HT-29 (cell line): Measurements from ENCODE around the gene SRRM1. TPM values are rescaled to one million over a fixed set of nuclear protein-coding genes. Genes with fewer than 3 reads are reported as not detected.
"Not testable (repeated sequence)": the region's sequence is repeated elsewhere in the genome, so short reads cannot be mapped to it uniquely, and the experiment has no call there.

Experiments
- DNase-seq: peaks from one replicate; pipeline ENCODE4 v3.0.0-alpha.2; 2015; ENCODE audit warnings: low spot score
- total RNA-seq: library from RNA; depleted of rRNA; stranded (reverse); fragments of >200 nt; shearing (Covaris generic); gene quantifications from 2 replicates; pipeline ENCODE4 v1.2.3, GENCODE V29; 2014

SRRM1 gene
- total RNA-seq, 1 experiment from 2014 or later: 25.3 TPM

DNA sequence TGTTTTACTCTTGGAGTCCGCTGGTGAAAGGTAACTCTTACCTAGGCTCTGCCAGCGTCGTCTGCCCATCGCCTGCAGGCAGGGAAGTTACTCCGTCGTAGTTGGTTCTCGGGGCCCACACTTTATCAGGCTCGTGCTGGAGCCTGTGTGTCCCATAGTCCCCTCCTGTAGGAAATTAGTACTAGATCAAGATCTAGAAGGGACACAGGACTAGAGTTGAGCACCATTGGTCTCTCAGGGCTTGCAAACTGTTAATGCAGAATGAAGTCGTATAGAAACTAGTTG, 940 bp downstream of the SRRM1 start:
- peak; percentile 33 for DNase-seq

DNA sequence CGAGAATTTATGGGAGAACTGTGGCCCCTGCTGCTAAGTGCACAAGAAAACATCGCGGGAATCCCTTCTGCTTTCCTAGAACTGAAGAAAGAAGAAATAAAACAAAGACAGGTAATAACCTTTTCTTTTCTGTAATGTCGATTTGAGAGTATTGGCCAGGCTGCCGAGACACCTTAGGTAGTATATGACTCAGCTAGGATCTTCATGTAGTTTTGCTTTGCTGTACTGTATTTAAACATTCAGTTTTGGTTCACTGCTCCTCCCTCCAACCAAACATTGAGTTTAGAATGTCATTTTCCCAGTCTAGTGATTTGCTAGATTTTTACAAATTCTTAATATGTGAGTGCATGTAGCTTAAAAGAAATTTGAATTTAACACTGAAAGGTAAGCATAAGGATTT, 5.8 kb downstream of the SRRM1 start:
- no peak for DNase-seq

DNA sequence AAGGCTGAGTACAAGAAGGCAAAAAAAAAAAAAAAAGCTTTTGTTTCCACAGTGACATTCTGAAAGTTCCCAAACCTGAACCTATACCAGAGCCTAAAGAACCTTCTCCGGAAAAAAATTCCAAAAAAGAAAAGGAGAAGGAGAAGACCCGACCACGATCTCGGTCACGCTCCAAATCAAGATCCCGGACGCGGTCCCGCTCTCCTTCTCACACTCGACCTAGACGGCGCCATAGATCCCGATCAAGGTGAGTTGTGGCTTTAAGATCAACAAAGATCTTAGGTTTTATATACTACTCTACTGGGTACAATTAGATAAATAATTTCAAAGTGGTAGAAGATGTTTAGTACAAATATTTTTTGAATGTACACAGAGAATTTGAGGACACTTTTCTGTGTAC, 9.3 kb downstream of the SRRM1 start:
- no peak for DNase-seq

DNA sequence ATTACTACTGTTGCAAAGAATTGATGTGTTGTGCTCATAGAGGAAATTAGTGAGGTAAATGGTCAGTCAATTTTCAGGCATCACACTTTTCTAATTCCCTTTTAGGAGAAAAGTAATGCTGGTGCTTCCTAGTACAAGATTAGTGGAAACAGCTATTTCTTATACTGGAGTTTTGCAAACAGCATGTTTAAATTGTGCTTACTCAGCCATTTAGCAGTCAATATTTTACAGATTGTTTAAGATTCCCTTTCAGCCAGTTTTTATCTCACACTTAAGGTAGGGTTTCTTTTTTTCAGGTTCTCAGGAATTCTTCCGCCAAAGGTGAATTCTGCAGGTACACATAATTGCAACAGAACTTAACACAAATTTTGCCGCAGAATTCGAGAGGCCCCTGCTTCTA, 10.9 kb downstream of the SRRM1 start:
- no peak for DNase-seq

DNA sequence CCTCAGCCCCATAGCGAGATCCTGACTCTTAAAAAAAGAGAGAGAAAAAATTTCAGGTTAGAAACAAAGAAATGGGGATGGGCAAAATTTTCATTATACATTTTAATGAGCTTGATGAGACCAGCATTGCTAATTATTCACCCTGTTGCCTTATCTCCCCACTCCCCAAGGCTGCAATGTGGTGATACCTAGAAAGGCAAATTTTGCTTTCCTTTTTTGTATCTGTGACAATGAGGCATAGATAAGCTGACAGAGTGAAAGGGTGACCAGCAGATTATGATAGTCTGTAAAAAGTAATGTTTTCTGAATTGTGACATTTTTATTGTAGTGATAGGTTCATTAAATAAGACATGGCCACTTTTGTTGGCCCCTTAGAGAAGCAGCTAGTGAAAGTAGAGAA, 12.9 kb downstream of the SRRM1 start:
- no peak for DNase-seq

DNA sequence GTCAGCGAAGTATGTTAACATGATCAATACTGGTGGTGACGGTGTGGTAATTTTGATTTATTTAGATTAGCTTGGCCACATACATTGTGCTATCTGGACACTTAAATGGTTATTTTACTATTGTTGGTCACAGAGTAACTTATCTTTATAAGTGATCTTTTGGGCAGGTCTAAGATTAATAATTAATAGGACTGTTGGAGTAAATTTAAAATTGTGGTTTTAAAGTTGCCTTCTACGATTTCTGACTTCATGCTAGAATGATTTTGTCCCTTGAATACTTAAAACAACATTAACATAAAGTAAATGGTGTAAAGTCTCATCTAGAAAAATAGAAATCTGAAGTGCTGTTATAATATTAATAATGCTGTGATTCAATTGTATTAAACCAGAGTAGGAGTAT, 14.7 kb downstream of the SRRM1 start:
- no peak for DNase-seq

DNA sequence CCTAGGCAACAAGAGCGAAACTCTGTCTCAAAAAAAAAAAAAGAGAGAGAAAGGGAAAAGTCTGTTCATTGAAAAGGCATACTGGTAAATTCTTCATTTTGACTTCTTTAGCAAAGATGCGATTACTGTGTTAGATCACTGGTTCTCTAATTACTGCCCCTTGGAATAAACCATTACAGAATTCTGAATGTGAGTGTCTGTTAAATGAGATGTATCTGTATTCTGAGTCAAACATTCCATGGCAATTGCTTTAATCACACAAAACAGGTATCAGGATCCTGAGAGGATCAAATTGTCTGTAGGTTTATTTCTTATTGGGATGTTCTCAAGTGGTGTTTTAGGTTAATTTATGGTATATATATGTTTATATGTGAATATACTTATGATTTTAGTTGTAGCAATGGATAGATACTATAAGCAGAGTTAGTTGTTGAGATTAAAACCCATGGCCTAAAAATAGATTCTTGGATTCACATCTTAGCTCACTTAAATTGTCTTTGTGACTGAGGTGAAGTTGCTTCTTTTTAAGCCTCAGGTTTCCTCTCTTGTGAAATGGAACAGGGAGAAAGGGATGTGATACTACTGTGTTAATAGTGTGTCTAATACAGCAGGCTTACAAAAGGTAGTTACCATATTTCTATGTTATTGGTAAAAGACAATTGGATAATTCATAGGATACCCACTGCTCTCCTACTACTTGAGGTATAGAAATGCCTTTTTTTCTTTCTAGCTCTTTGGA, 16.2 kb downstream of the SRRM1 start:
- no peak for DNase-seq

DNA sequence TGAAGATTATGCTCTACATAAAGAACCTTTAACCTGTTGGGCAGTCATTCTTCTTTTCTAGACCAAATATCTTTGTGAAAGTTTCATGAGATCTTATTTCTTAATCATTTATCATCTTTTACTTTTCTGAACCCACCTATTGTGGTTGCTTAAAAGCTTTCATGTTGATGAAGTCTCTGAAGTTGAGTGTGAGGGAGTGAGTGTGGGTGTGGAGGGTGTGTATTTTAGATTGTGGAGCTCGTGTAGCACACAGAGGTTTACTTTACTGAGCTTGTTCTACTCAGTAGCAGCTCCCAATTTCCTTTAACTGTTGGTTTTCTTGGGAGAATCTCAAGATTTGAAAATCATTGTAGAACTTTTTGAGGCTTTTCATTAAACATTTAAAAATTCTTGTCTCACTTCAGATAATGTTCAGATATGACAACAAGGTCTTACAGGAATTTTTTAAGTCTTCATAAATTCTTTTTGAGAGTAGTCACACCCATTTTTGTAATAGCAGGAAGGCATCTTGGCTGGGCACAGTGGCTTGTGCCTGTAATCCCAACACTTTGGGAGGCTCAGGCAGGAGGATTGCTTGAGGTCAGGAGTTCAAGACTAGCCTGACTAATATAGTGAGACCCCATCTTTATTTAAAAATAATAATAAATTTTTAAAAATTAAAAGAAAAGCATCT, 17.0 kb downstream of the SRRM1 start:
- no peak for DNase-seq

DNA sequence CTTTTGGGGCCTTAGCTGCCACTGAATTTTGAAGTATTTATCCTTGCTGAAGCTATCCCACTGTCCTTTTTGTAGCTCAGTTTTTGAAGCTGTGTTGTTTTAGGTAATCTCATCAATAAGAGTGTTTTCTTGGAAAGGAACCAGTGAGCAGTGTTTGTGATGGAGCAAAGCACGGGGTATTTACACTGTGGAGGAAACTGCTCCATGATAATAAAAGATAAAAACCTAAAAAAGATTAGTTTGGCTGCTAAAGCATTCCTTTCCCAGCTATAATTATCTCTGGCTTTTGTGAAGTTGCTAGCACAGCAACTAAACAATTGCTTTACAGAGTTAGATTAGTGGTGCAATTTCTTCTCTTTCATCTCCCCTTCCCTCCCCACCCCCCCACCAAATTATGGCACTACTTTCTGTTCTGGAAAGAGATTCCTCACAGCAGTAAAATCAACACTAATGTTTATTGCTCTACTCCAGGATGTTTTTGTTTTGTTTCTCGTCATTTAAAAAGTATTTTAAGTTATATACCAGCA, 21.5 kb downstream of the SRRM1 start:
- DNase-seq: no peak

DNA sequence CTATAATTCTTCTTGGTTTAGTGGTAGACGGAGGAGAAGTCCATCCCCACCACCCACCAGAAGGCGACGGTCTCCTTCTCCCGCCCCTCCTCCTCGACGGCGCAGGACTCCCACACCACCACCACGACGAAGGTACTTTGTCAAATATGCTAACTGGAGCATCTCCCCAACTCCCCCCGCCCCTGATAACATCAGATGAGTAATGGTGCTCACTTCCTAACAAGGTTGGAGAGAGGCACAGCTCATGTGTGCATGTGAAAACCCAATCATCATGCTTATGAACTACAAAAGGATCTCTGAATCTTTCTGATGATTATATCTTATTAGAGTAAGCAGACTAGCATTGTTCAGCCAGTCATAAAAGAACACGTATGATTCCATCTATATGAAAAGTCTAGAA, 23.7 kb downstream of the SRRM1 start:
- DNase-seq: no peak

DNA sequence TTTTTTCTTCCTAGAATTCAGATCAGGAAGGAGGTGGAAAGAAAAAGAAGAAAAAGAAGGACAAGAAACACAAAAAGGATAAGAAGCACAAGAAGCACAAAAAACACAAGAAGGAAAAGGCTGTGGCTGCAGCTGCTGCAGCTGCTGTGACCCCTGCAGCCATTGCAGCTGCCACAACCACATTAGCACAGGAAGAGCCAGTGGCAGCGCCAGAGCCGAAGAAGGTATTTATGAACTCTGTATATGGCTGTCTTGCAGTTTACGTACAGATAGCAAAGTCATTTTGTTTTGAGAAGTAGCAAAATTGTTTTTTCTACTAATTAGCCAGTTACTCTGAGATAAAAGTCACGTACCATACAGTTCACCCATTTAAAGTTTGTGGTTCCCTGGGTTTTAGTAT, 28.3 kb downstream of the SRRM1 start:
- DNase-seq: not testable (repeated sequence)

DNA sequence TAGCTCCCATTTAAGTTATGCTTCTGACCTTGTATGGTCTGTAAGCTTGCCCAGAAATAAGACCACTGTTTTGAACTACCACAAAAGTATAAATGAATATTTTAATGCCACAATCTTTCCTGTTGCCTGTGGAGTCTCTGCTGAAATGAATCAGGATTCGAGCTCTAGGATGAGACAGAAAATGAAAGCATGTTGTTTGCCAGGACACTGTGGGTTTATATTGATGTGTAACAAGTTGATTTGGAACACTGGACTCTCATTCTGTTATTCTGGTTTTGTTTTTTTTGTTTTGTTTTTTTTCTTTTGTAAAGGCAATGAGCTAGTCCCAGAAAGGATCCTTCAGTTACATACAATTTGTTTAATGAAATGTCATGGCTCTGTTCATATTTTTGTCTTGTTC, 29.6 kb downstream of the SRRM1 start:
- DNase-seq: not testable (repeated sequence)

DNA sequence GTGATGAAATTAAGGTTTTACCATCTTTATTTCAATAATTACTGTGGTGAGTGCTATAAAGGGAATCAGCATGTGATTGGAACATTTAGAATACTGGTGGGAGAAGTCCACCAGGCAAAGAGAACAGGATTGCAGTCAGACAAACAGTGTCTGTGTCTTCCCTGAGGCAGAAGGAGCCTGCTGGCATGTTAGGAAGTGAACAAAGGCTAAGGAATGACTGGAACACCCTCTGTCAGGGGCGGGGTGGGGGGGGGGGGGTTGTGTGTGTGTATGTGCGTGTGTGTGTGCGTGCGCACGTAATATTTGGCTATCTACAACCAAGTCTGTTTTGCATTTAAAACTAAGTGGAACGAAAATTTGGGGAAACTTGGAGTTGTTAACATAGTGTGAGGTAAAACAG, 30.2 kb downstream of the SRRM1 start:
- no peak for DNase-seq

DNA sequence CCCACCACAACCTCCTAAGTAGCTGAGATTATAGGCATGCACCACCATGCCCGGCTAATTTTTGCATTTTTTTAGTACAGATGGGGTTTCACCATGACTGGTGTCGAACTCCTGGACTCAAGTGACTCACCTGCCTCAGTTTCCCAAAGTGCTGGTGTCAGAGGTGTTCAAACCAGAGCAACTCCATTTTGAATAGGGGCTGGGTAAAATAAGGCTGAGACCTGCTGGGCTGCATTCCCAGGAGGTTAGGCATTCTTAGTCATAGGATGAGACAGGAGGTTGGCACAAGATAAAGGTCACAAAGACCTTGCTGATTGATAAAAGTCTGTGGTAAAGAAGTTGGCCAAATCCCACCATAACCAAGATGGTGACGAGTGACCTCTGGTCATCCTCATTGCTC, 35.3 kb downstream of the SRRM1 start:
- not testable (repeated sequence) for DNase-seq

DNA sequence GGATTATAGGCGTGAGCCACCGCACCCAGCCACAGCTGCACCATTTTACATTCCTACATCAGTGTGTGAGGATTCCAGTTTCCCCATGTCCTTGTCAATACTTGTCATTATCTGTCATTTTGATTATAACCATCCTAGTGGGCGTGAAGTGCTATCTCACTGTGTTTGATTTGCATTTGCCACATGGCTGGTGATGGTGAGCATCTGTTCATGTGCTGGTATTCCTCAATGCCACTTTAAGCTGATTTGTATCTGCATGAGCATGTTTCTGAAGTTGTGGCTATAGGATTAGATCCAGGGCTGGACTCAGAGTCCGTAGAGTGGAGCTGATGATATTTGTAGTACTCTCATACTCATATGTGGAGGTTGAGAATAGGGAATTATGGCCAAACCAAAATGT, 36.6 kb downstream of the SRRM1 start:
- DNase-seq: no peak

DNA sequence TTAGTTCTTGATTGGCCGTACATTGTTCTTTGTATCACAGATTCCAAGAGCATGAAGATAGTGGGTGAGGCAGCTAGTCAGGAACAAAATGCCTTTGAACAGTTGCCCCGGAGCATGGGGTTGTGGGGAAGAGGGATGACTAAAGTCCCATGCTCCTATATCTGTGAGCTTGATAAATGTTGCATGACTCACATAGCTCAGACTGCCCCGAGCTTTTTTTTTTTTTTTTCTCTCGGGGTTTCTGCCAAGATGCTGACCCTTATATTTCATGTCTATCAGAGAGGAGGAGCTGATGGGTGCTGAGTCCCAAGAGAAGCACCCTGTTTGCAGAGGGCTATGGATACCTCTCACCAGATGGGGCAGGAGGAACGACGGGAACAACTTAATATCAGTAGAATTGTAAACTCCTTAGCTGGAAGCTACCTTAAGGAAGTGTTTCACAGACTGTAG, 40.6 kb downstream of the SRRM1 start:
- DNase-seq: peak; percentile 32

DNA sequence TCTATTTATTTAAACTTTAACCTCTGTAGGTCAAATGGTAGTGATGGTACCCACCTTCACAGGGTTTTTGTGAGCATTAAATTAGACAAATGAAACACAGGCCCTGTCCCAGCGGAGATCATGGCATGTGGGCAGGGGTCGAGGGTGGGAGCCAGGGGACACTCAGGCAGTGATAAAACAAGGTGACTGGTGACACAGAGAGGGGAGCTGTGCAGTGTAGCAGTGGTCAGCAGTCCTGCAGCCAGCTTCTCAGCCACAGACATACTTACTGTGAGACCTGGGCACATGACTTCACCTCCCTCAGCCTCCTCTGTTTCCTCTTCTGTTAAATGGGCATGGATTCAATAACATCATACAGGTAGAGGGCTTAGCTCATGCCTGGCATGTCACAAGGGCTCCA, 44.9 kb downstream of the SRRM1 start:
- DNase-seq: no peak

DNA sequence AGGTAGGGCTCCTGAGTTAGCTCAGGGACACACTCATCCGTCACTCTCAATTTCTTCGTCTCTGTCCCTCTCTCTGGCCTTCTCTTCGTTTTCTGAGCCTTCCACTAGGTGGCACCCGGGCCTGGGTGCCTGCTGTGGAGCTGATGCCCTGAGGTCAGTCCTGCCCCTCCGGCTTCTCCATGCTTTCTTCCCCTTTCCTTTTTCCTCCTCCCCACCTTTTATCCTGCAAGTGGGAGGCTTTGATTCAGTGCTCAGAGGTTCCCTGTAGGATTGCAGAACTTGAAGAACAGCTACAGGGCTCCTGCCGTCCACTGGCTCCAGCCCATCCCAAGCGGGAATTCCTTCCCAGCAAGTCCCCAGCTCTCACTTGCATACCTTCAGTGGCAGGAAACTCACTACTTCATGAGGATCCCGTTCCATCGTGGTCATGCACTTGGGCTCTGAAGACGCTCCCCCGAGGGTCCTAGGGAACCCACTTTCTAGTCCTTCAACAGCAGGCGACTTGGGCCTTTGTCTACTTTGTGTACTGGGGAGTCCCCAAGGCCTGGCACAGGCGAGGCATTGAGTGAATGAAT, 45.6 kb downstream of the SRRM1 start:
- peak; percentile 85 for DNase-seq

DNA sequence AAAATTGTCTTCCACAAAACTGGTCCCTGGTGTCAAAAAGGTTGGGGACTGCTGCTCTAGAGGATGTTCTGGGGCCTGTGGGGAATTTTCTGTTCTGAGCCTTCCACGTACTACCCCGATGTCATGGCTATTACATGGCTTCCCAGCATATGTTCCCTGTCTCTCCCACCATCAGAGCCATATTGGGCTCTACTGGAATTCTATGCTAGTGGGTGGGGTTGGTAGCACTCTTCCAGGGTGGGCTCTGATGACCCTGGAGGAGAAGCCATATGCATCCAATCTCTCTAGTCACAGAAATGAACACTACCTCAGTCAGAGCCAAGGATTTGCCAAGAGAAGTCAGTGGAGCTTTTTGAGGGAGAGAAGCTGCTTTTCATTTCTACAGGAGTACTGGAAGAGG, 47.9 kb downstream of the SRRM1 start:
- DNase-seq: no peak

DNA sequence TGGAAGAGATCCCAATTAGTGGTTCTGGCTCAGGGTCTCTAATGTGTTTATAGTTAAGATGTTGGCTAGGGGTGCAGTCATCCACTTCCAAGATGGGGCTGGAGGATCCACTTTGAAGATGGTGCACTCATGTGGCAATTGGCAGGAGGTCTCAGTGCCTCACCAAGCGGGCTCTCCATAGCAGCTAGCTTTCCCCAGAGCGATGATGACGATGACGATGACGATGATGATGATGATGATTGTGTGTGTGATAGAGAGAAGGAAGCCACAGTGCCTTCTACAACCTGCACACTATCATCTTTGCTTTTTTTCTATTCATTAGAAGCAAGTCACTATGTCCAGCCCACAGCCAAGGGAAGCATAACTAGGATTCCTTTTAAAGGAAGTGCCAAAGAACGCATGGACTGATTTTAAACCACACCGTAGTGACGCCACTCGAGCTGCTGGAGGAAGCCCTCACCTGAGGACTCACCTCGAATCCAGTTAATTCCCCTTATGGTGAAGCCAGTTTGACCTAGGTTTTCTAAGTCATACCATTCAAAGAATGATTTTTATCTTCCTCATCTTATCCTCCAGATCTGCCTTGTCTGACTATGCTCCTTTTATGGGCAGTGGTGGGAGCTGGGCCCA, 49.4 kb downstream of the SRRM1 start:
- no peak for DNase-seq

DNA sequence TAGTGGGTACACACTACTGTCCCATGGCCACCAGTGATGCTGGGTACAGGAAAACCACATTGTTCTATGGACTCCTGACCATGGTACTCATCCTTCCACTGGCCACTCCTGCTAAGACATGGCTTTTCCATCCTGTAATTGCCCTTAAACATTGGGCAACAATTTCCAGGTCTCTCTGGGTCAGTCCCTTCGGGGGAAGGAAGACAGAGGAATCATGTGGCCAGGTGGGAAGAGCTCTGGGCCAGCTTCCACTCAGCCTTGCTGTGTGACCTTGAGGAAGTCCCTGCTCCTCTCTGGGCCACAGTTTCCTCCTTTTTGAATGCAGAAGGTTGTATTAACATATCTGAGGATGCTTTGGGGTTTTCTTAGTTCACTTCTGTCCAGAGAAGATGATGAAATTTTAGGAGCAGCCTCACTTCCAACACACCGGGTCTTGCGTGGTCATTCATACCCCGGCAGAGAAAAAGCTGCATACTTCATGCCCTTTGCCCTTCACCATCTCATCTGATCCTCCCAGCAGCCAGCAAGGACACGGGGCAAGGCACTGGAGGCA, 50.8 kb downstream of the SRRM1 start:
- DNase-seq: no peak

DNA sequence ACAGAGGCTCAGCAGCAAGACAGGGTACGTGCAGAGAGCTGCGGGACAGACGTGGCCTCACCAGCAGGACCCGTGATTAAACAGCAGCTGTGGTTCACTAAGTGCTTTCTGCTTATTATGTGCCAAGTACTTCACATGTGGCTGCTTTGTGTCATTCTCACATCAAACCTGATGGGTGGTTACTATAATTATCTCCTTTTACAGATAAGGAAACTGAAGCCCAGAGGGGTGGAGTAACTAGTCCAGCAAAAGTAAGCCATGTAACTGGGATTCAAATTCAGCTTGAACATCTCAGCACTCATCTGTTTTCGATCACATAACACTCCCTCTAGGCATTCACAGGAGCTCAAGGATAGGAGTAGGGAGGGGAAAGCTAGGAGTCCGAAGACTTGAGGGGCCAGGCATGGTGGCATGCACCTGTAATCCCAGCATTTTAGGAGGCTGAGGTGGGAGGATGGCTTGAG, 51.3 kb downstream of the SRRM1 start:
- DNase-seq: no peak
